NOMO-1 treated with DMSO at 0.1 percent for 48 hours (cell line): ENCODE results near the gene CACNA1H.

Source experiments
- DNase-seq: peaks from one replicate; lab custom pipeline; 2025; ENCODE audit not compliant: unreplicated experiment; lab: John Stamatoyannopoulos, UW

CACNA1H gene

GRCh38 chr16:1210461-1210860 lies 57.6 kb downstream of the CACNA1H start:
- no peak for DNase-seq

- no peak for DNase-seq
These were observed 58.8 kb downstream of the CACNA1H start for GRCh38 chr16:1211451-1212268.

GRCh38 chr16:1212616-1213194 lies 59.8 kb downstream of the CACNA1H start:
- DNase-seq = no peak

- no peak for DNase-seq
These were observed 60.3 kb downstream of the CACNA1H start for GRCh38 chr16:1213231-1213630.

- no peak for DNase-seq
These were observed 61.0 kb downstream of the CACNA1H start for GRCh38 chr16:1213796-1214372.

- no peak for DNase-seq
These were observed 61.8 kb downstream of the CACNA1H start for GRCh38 chr16:1214719-1215118.

- DNase-seq = no peak
These were observed 62.8 kb downstream of the CACNA1H start for GRCh38 chr16:1215574-1216295.

GRCh38 chr16:1216296-1216619 lies 63.4 kb downstream of the CACNA1H start:
- DNase-seq = no peak

GRCh38 chr16:1216681-1217400 lies 63.9 kb downstream of the CACNA1H start:
- no peak for DNase-seq

- DNase-seq = no peak
These were observed 64.6 kb downstream of the CACNA1H start for GRCh38 chr16:1217526-1217925.

GRCh38 chr16:1218061-1218929 lies 65.4 kb downstream of the CACNA1H start:
- no peak for DNase-seq

GRCh38 chr16:1218930-1219611 lies 66.2 kb downstream of the CACNA1H start:
- no peak for DNase-seq

GRCh38 chr16:1220098-1220728 lies 67.3 kb downstream of the CACNA1H start:
- DNase-seq = no peak

GRCh38 chr16:1220841-1221627 lies 68.1 kb downstream of the CACNA1H start:
- DNase-seq = no peak

- DNase-seq = no peak
These were observed 69.0 kb downstream of the CACNA1H start for GRCh38 chr16:1221628-1222552.

- no peak for DNase-seq
These were observed 69.8 kb downstream of the CACNA1H start for GRCh38 chr16:1222553-1223354.
